Sigmoid colon (tissue), 3 donors: ENCODE results near the gene PRMT7.
A peak's percentile ranks its signal among the peaks of the same experiment; 100 is the strongest.

Source experiments
- POLR2A ChIP-seq, 2 donors: fragments of 450-650 bp; IDR thresholded peaks; one replicate each; pipeline ENCODE4 v1.6.1; 2016; ENCODE audit warnings: antibody characterized with exemption in 2 of 2, mild to moderate bottlenecking in 2 of 2, moderate library complexity in 2 of 2
- TF ChIP-seq, protein P1 (sequence below), 4 experiments: fragments of 450-650 bp in 3 of 4; fragments of 200-600 bp in 1 of 4; IDR thresholded peaks; one replicate each; pipeline ENCODE4 v1.5.1; 2016 to 2019; ENCODE audit warnings: antibody characterized with exemption in 4 of 4, mild to moderate bottlenecking in 3 of 4, moderate library complexity in 2 of 4

DNA sequence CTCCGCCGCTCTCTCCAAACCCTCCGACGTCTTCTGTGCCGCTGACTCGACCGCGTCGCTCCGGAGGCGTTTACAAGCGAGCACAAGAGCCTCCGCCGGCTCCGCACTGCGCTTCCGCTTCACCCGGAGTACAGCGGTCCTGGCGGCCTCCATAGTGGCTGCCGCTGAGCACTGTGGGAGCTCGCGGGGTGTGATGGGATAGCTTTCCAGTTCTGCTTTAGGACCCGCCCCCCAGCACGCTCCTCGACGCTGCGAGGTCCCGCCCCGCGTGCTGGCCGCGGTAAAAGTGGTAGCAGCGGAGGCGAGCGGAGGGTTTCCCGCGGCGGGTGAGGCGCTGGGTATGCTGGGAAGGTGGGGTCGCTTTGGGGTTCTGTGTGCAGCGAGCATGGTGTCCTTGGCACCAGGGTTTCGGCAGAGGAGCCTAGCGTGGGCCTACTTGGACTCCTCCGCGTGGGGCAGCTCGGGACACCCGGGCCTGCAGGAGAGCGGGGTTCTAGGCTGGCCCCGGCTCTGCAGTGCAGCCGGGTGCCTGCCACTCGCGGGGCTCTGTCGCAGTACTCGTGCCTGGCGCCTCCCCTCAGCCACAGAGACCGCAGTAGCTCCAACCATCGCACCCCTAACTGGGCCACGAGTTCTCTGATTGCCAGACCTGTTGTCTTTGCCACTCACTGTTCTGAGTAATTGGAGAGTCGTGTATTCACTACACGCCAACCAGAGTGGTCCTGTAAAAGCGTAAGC lies at the start of gene PRMT7, which contains the start of gene SLC7A6OS:
- TF ChIP-seq, protein P1, sequence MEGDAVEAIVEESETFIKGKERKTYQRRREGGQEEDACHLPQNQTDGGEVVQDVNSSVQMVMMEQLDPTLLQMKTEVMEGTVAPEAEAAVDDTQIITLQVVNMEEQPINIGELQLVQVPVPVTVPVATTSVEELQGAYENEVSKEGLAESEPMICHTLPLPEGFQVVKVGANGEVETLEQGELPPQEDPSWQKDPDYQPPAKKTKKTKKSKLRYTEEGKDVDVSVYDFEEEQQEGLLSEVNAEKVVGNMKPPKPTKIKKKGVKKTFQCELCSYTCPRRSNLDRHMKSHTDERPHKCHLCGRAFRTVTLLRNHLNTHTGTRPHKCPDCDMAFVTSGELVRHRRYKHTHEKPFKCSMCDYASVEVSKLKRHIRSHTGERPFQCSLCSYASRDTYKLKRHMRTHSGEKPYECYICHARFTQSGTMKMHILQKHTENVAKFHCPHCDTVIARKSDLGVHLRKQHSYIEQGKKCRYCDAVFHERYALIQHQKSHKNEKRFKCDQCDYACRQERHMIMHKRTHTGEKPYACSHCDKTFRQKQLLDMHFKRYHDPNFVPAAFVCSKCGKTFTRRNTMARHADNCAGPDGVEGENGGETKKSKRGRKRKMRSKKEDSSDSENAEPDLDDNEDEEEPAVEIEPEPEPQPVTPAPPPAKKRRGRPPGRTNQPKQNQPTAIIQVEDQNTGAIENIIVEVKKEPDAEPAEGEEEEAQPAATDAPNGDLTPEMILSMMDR (IDR thresholded peaks at IDR 0.05), result peak in 1 of 4 experiments; percentile 21
- peak; percentile 73 to 82 for TF ChIP-seq POLR2A (IDR thresholded peaks at IDR 0.05)
